GM19324 (cell line): ENCODE results near the gene GPR32.
"Not testable (repeated sequence)": the region's sequence is repeated elsewhere in the genome, so short reads cannot be mapped to it uniquely, and the experiment has no call there.

Experiments
- ATAC-seq: cut with Tn5 transposase; IDR thresholded peaks from one replicate; pipeline ENCODE4 v1.9.1; 2021; ENCODE audit warnings: mild to moderate bottlenecking, moderate library complexity; ENCODE audit not compliant: unreplicated experiment, low FRiP score

Gene GPR32

GRCh38 chr19:50745221-50745620 lies 25.0 kb upstream of the GPR32 start:
- ATAC-seq: no peak

- ATAC-seq: not testable (repeated sequence)
These were observed 23.1 kb upstream of the GPR32 start for GRCh38 chr19:50747141-50747540.

DNA sequence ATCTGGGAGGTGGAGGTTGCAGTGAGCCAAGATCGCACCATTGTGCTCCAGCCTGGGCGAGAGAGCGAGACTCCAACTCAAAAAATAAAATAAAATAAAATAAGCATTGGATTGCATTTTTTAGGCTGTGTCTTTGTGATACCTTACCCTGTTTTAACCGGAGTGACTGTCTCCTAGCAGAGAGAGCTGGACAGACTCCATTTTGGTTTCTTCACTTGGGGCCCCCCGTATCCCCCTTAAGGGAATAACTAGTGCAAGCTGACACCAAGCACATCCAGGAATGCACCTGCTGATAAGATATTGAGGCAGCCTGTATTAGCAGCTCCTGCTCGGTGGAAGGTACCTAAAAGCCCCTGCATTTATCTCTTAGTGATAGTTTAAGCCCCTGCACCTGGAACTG lies 20.8 kb upstream of the GPR32 start:
- ATAC-seq: no peak

DNA sequence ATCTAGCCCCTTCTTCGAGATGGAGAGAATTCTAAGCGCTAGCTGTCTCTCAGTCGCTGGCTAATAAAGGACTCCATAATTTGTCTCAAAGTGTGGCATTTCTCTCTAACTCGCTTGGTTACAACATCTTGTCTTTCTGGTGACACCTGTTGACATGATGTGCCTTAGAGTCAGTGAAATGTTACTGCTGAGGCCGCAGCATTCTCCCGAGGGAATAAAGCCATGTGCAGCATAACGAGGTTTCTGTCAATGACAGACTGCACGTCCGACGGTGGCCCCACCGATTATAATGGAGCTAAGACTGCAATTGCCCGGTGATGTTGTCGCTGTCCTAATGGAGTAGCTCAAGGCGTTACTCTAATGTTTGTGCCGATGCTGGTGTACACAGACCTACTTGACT lies 20.3 kb upstream of the GPR32 start:
- ATAC-seq: no peak

- ATAC-seq: no peak
These were observed 16.4 kb upstream of the GPR32 start for GRCh38 chr19:50753879-50754278.

GRCh38 chr19:50756244-50756643 lies 14.0 kb upstream of the GPR32 start:
- not testable (repeated sequence) for ATAC-seq

- ATAC-seq: not testable (repeated sequence)
These were observed 12.6 kb upstream of the GPR32 start for GRCh38 chr19:50757624-50758023.

DNA sequence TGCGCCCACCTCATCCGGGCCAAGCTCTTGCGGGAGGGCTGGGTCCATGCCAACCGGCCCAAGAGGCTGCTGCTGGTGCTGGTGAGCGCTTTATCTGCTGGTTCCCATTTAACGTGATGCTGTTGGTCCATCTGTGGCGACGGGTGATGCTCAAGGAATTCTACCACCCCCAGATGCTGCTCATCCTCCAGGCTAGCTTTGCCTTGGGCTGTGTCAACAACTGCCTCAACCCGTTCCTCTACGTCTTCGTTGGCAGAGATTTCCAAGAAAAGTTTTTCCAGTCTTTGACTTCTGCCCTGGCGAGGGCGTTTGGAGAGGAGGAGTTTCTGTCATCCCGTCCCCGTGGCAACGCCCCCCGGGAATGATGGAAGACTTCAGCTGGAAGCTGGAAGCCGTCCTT lies 11.2 kb upstream of the GPR32 start:
- ATAC-seq: not testable (repeated sequence)

DNA sequence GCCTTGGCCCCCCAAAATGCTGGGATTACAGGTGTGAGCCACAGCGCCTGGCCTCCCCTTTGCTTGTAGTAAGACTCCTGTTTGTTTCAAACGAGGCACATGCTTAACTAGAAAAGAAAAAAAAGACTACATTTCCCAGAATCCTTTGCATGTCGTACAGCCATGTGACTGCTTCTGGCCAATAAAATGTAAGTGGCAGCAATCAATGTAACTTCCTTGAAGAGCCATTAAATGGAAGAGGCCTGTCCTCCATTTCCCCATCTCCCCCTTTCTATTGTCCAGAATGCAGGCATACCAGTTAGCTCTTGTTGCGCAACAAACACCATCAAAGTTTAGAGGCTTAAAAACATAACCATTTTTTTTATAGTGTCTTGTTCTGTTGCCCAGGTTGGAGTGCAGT lies 10.4 kb upstream of the GPR32 start:
- no peak for ATAC-seq

DNA sequence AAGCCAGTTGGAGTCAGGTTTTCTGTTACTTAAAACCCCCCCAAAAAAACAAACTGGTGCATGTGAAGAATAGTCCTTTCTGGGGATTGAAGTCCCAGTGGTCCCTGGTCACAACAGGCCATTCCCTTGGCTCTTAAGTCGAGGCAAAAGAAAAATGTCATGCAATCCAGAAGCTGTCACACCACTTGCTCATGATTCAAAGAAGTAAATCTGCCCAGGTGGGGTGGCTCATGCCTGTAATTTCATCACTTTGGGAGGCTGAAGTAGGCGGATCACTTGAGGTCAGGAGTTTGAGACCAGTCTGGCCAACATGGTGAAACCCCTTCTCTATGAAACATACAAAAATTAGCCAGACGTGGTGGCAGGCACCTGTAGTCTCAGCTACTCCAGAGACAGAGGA lies 8.8 kb upstream of the GPR32 start:
- not testable (repeated sequence) for ATAC-seq

DNA sequence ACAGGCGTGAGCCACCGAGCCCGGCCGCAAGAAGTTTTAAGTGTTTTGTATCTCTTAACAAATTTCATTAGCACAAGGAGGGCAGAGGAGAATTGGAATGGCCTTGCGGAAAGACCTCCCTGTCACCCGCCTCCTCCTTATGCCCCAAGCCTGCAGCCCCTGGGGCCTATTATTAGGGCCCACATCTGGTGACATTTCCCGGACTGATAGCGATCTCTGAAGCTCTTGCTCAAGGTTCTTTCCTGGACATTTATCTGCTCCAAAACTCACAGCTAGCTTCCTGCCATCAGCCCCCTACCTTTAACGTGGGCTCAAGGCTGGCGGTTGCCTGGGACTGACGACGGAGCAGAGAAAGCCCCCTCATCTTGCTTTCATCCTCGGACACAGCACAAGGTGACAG lies 6.7 kb upstream of the GPR32 start:
- ATAC-seq: not testable (repeated sequence)

GRCh38 chr19:50764409-50764808 lies 5.9 kb upstream of the GPR32 start:
- ATAC-seq: no peak

DNA sequence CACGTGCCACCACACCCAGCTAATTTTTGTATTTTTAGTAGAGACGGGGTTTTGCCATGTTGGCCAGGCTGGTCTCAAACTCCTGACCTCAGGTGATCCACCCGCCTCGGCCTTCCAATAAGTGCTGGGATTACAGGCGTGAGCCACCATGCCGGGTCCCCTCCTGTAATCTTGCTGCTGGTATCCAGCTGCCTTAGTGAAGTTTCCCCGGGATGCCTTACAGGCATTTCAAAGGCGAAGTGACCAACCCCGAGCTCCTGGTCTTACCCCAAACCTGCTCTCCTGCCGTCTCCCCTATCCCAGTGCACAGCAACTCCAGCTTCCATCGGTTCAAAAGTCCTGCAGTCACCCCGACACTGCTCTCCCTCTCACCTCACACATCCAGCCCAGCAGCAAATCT lies 3.5 kb upstream of the GPR32 start:
- ATAC-seq: not testable (repeated sequence)

- ATAC-seq: not testable (repeated sequence)
These were observed 3.0 kb upstream of the GPR32 start for GRCh38 chr19:50767263-50767662.

DNA sequence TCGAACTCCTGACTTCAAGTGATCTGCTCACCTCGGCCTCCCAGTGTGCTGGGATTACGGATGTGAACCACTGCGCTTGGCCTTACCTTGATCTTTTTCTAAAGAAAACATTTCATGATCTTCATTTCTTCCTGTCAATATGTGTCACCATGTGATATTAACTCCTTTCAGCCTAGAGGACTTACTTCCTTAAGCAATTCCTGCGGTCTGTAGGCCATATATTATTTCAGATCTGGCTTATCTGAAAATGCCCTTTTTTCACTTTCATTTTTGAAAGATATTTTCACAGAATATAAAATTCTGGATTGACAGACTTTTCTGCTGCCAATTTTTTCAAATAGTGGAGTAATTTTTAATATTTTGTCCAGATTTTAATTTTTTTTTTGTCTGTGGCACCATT lies 2.0 kb upstream of the GPR32 start:
- no peak for ATAC-seq

DNA sequence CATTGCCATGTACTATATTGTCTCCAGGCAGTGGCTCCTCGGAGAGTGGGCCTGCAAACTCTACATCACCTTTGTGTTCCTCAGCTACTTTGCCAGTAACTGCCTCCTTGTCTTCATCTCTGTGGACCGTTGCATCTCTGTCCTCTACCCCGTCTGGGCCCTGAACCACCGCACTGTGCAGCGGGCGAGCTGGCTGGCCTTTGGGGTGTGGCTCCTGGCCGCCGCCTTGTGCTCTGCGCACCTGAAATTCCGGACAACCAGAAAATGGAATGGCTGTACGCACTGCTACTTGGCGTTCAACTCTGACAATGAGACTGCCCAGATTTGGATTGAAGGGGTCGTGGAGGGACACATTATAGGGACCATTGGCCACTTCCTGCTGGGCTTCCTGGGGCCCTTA lies 624 bp downstream of the GPR32 start:
- no peak for ATAC-seq

DNA sequence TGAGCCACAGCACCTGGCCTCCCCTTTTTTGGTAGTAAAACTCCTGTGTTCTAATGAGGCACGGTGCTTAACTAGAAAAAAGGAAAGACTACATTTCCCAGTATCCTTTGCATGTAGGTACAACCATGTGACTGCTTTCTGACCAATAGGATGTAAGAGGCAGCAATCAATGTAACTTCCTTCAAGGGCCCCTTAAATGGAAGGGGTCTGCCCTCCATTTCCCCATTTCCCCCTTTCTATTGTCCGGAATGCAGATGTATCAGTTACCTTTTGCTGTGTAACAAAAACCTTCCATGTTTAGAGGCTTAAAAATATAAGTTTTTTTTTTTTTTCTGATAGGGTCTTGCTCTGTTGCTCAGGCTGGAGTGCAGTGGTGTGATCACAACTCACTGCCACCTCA lies 2.2 kb downstream of the GPR32 start:
- no peak for ATAC-seq

DNA sequence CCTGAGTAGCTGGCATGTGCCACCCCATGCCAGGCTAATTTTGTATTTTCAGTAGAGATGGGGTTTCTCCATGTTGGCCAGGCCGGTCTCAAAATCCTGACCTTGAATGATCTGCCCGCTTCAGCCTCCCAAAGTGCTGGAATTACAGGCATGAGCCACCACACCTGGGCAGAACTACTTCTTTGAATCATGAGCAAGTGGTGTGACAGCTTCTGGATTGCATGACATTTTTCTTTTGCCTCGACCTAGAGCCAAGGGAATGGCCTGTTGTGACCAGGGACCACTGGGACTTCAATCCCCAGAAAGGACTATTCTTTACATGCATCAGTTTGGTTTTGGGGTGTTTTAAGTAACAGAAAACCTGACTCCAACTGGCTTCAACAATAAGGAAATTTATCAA lies 2.6 kb downstream of the GPR32 start:
- ATAC-seq: not testable (repeated sequence)

DNA sequence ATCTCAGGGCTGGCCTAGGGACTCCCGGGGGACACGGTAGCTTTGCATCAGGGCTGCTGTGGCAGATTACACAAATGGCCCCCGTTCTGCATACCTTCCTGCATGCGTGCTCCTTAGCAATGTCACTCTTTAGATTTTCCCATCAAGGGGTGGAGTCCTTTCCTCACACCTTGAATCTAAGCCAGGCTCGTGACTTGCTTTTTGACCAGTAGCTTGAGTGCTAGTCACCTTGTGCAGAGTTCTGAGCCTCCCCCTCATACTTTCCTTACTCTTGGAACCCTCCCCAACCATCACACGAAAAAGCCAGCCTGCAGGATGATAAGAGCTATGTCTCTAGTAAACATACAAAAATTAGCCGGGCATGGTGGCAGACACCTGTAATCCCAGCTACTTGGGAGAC lies 3.2 kb downstream of the GPR32 start:
- not testable (repeated sequence) for ATAC-seq

DNA sequence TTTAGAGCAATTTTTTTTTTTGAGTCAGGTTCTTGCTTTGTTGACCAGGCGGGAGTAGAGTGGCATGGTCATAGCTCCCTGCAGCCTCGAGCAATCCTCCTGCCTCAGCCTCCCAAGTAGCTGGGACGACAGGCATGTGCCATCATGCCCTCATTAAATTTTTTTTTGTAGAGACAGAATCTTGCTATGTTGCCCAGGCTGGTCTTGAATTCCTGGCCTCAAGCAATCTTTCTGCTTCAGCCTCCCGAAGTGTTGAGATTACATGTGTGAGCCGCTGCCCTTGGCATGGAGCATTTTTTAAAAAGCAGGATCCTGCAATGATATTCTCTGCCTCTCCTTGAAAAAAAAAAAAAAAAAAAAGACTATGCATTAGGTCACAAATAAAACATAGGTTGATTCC lies 5.9 kb downstream of the GPR32 start:
- ATAC-seq: no peak

GRCh38 chr19:50777261-50777660 lies 7.0 kb downstream of the GPR32 start:
- no peak for ATAC-seq

DNA sequence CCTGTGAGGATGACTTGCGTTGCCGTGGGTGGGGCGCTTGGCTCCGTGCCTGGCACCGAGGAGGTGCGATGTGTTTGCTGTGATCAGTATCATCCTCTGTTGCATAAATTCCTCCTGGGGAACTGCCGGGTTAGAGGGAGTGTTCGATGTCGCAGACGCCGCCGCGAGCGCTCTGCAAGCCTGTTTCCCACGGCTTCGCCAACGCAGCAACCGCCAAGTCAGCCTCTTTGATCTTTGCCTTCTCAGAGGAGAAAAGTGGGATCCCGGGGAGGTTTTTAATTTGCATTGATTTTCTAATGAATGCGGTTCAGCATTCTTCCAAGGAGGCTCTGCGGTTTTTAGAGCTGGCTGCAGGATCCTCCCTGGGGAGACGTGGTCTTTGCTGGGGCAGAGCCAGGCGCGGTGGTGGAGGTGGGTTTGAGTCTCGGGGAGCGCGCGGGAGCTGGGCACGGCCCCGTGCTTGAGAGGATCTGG lies 7.6 kb downstream of the GPR32 start:
- no peak for ATAC-seq

DNA sequence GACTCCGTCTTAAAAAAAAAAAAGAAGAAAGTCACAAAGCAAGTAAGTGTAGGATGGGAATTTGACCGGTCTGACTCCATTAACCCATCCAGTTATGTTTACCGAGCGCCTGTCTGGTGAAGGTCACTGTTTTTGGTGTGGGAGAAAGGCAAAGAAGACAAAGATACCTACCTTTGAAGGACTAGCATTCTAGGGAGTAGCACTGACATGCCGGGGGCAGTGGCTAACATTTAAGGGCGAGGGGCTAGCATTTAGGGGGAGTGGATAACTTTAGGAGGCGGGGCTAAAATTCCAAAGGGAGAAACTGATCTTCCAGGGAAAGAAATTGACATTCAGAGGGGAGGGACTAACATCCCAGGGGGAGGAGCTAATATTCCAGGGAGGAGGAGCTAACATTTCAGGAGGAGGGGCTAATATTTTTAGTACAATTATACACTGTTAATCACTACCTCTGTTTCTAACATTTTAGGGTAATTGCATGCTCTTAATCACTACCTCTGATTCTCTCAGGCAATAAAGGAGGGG lies 8.7 kb downstream of the GPR32 start:
- ATAC-seq: no peak
